Measurements from ENCODE around the gene FUNDC2. TPM values are rescaled to one million over a fixed set of nuclear protein-coding genes. Genes with fewer than 3 reads are reported as not detected.

Gene FUNDC2
- total RNA-seq, 1 donor from 2014 or later, result 94.6 TPM

DNA sequence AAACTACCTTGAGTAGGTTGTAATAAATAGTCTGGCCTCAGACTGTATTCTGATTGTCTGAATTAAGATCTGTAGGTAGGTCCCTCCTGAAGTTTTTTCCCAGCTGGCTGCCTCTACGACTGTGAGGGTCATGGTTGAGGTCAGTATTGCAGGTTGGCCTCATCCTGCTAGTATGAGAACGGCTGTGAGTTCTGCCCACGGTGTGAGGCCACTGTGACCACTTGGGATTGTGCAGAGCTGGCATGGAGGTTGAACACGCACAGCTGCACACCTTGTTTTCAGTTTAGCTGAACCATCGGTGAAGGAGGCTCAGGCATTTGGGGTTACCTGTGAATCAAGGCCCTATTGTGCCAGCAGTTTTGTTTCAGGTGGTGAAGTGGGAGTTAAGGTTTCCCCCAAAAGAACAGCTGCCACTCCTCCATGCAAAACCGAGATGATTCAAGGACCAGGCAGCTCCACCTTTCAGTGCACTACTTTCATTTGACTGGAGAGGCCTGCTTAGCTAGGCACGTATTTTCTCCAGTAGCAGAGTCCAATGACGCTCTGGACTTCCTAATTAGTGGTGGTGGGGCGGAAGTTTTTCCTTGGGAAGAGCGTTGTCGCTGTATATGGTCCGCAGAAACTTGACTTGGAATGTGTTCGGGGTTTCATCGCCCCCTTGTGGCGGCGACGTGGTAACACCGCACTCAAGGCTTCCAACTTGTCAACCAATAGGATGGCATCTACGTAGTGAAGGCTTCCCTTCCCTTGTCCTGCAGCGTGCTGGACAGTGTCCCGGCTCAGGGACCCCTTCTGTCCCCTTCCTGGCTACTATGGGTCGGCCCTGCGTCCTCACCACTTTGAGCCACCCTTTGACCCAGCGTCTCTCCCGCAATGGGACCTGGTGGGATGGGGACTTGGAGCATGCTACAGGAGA, 30.5 kb downstream of the FUNDC2 start:
- ATAC-seq (peak; percentile 91), DNase-seq (ENCODE audit: low spot score) (peak; percentile 71)
- intact Hi-C loops (cut with DNase I), result no loop called here

DNA sequence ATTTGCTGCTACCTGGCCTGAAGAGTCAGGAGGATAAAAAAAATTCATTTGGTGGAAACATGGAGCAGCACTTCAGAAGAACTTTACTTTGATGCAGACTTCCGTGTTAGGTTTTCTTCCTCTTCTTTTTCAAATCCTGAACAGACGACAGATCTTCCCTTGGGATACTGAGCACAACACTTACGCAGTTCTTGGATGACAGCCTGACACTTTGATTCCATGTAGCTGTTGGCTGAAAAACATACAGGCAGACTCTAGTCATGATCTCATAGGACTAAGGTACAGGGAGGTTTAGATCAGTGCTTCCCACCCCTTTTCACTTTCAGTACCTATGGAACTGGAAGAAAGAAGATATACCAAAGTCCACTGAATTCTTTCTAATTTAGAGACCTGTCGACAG, 35.1 kb downstream of the FUNDC2 start:
- DNase-seq (ENCODE audit: low spot score), result no peak
- ATAC-seq, result no peak
- intact Hi-C loops (cut with DNase I), result no loop called here

DNA sequence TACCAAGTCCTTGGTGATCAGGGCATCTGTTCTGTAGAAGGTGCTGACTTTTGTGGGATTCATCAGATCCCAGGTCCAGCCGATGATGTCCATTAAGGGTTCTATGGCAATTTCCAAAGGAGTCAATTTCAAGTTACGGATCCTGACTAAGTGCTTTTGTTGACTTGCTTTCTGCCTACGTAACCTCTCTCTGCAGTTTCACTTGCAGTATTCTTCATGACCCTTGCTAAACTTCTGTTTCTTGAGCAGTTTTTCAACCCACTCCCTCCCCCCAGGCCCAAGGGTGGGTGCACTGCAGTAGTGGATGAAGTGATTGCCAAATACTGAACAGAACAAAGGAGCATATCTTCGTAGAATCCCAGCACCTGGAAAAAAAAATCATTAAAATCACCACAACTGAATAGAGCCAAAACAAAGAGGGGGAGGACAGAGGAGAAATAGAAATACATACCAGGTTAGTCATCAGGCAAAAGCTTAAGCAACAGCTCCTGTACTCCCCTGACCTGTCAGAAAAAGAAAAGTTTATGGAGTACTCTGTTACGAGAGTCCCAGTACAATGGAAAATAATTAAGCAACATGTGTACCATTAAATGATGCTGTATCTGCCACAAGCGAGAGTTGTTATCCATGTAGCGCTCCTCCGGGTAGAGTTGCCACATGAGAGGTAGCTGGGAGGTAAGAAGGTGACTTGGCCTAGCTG, 38.5 kb downstream of the FUNDC2 start:
- intact Hi-C loops (cut with DNase I), result no loop called here

DNA sequence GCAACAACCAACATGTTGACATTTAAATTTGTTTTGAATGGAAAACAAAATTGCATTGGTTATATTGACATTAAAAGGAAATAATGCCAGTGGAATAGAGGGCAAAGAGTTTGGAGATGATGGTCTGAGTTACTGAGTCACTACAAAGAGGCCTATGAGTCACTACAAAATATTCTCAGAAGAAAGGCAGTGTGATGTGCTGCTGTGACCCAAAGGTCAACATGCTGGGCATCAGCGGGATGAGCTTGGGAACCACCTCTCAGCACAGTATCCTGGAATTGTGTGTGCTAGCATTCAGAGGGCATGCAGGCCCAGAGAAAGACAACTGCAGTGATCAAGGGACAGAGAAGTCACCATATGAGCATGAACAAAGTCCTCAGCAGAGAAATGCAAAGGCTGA, 41.5 kb downstream of the FUNDC2 start:
- intact Hi-C loops (cut with DNase I), result no loop called here
- DNase-seq (ENCODE audit: low spot score), result no peak
- ATAC-seq, result no peak

More for the DNA sequence above, 38.5 kb downstream of the FUNDC2 start:
- DNase-seq (ENCODE audit: low spot score) (no peak), ATAC-seq (no peak)

DNA sequence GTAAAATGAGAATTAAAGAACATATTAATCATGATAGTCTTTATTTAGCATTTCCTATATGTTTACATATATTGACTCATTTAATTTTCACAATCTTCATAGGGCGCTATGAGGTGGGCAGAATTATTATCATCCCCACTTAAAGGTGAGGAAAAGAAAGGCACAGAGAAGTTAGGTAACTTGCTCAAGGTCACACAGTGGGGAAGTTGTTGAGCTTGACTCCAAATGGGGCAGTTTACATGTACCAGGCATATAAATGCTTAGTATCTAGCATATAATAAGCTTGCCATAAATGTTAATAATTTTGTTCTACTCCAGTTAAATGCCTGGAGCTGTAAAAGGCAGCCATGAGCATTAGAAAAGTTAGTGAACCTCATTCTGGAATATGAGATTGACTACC, 42.8 kb downstream of the FUNDC2 start:
- DNase-seq (ENCODE audit: low spot score) (no peak), ATAC-seq (no peak)
- intact Hi-C loops (cut with DNase I), result no loop called here

DNA sequence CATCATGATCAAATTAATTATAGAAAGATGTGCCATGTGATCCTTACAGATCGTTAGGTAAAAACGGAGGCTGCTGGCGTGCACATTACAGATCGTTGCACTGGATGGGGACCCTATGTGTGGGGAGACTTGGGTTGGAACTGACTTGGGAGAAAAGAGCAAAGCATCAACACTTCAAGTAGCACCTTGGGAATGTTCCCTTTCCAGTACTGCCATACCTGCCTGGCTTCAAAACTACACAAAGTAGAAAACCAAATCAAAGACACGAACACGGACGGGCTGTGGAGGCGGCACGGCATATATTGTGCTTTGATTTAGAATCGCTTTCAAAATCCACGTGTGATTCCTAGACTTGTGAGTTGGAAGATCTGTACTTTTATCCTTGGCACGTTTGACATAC, 43.4 kb downstream of the FUNDC2 start:
- intact Hi-C loops (cut with DNase I), result no loop called here
- ATAC-seq (no peak), DNase-seq (ENCODE audit: low spot score) (no peak)

DNA sequence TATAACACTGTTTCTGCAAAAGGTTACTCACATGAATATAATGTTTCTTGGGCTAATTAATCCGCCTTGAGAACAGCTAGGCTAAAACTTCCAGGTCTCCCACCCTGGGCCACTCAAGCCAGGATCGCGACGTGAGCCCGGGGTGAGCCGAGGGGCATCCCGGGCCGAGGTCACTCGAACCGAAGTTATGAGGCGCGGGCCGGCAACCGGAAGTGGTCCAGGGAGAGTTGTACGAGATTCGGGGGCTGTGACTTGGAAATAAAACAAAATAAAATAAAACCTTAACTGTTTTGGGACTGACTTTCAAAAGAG, 44.0 kb downstream of the FUNDC2 start:
- intact Hi-C loops (cut with DNase I), result no loop called here
- peak; percentile 19 for ATAC-seq
- DNase-seq (ENCODE audit: low spot score), result no peak

DNA sequence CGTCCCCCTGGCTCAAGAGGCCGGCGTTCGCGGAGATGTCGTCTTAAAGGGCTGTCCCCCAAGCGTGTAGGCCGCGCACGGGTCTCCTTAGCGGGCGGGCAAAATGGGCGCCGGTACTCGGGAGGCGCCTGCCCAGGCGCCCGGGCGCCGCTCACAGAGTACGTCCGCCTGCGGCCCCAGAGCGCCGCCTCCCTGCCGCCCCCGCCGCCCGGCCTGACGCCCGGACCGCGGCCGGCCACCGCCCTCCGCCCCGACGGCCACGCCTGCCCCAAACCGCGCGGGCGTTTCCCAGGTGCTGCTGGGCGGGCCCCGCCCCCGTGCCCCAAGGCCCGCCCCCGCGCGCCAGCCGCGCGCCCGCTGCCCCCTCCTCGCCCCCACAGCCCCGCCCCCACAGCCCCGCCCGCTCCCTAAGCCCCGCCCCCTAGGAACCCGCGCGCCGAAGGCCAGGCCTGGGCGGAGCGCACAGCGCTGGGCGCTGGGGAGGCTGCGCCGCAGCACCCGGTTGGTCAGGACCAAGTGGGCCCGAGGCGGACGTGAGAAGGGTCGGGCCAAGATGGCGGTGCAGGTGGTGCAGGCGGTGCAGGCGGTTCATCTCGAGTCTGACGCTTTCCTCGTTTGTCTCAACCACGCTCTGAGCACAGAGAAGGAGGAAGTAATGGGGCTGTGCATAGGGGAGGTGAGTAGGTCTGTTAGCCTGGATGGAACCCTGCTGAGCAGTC, 44.5 kb downstream of the FUNDC2 start, which contains the start of the genes BRCC3, CMC4 and MTCP1:
Gene BRCC3, plus strand, starts transcription at position 534 of the 719 bp plus-strand sequence. Its CDS starts 20 bp downstream, at position 554.
Gene CMC4, minus strand, starts transcription at position 162 of the 719 bp plus-strand sequence. CDS start 7,113 bp downstream, outside the sequence.
Gene MTCP1, minus strand, starts transcription at position 162 of the 719 bp plus-strand sequence. CDS start 5,126 bp downstream, outside the sequence.
- intact Hi-C loops (cut with DNase I), result no loop called here
- DNase-seq (ENCODE audit: low spot score), result peak; percentile 85
- ATAC-seq, result peak; percentile 98

DNA sequence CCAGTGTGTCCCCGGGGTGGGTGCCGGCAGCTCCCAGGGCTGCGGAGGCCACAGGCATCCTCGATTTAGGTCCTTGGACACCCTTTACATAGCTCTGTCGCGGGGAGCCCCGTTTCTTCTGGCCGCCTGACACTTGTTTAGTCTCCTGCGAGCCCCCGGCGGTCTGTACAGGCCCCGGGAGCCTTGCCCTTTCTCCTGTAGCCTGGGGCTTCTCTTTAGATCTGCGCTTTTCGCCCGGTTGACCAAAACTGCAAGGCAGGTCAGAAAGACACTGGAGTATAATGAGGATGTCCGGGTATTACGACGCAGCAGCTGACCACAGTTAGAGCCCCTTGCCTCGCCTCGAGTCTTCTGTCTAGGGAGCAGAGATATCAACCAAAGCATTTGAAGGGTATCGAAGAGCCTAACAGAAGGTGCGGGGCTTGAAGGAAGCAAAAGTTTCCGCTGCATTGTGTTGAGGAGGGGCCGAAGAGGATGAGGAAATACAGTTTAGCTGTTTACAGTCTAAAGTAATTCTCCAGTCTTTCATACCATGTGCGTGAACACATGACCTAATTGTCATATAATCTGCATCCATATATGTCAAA, 45.1 kb downstream of the FUNDC2 start:
- intact Hi-C loops (cut with DNase I), result no loop called here
- DNase-seq (ENCODE audit: low spot score) (no peak), ATAC-seq (no peak)

DNA sequence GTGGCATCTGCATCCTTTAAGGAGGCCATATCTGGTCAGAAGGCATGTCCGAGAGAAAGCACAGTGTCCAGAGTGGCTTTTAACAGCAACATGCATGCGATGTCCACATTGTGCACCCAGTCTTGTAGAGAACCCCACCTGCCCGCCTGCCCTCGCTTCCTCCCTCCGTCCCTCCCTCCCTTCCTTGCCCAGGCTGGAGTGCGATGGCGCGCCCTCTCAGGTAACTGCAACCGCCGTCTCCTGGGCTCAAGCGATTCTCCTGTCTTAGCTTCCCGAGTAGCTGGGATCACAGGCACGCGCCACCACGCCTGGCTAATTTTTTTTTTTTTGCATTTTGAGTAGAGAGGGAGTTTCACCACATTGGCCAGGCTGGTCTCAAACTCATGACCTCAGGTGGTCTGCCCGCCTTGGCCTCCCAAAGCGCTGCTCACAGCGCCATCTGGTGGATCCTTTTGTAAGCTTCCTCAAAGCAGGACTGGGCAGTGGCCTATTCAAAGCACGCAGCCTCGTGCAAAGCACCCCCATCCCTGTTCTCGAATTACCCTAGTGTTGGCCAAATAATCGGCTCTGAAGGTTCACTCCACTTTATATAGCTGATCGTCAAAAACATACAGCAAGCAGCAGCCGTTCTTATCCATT, 59.7 kb downstream of the FUNDC2 start:
- DNase-seq (ENCODE audit: low spot score), result no peak
- intact Hi-C loops (cut with DNase I), result no loop called here
- ATAC-seq, result no peak

DNA sequence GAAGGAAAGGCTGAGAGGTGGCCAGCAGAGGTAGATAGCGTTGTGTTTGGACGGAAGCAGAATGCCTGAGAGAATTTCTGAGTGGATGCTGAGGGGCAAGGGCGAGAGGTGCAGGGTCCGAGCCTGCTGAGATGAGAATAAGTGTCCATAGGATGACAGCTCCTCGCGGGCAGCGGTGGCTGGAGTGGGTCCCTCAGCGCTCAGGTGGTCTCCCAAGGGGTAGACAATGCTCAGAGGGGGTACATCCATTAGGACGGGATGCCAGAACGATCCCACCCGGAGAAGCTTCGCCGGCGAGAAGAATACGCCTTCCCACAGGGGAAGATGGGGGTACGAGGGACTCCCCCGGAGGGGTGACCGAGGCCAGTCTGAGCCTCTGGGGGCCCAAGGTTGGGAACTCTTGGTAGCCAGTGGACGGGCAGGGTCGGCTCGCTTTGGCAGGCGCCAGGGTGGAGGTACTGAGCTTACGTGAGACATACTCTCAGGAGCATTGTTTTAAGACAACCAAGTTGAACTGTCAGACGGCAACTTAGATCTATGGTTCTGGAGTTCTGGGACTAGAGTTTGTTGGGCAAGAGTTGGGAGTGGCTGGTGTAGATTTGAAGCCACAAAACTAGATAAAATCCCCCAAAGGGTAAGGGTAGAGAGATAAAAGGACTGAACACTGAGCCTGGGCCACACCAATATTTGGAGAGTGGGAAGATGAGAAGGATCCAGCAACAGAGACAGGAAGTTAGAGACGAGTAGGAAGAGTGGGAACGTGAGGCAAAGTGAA, 60.5 kb downstream of the FUNDC2 start:
- intact Hi-C loops (cut with DNase I), result no loop called here
- DNase-seq (ENCODE audit: low spot score), result no peak
- no peak for ATAC-seq

DNA sequence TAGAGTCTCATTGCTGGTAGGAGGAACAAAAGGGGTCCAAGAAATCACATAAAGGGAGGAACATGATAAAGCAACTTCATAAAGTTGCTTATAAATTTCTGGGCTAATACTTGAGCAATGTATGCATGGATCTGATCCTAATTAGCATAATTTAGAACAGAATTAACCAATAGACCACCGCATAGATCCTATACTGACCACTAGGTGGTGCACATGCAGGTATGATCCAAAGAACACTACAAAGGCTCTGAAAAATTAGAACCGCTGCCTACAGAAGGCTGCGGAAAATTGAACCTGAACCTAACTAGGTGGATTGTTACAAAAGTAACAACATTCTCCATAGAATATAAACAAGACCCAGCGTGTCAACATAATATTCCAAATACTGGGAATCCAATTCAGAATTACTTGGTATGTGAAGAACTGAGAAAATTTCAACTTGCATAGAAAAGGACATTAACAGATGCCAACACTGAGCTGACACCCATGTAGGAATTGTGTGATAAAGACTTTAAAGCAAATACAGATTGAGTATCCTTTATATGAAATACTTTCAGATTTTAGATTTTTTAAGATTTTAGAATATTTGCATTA, 67.9 kb downstream of the FUNDC2 start:
- ATAC-seq (no peak), DNase-seq (ENCODE audit: low spot score) (no peak)
- intact Hi-C loops (cut with DNase I), result no loop called here

DNA sequence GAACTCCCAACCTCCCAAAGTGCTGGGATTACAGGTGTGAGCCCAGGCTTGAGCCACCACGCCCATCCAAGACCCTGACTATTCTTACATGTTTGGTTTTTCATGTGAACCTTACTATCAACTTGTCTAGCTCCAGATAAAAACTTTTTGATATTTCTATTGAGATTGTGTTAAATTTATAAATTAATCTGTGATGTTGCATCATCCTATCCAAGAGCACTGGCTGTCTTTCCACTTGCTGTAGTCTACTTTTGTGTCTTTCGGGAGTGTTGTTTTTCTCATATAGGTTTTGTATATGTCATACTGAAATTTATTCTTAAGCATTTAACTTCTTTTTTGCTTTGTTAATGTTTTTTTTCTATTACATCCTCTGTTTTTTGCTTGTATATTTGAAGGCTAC, 79.3 kb downstream of the FUNDC2 start:
- intact Hi-C loops (cut with DNase I), result no loop called here

DNA sequence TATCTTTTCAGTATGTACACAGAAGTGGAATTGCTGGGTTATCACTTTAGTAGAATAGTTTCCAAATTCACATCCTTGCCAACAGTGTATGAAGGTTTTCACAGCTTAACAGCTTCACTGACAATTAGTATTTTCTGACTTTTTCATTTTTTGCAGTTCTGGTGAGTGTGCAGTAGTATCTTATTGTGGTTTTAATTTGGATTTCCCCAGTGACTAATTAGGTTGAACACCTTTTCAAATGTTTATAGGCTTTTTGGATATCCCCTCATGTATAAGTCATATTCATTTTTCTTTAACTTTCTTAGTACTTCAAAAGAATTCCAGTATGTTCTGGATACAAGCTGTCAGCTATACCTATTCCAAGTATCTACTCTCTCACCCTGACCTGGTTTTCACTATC, 81.8 kb downstream of the FUNDC2 start:
- no peak for ATAC-seq
- intact Hi-C loops (cut with DNase I), result no loop called here
- no peak for DNase-seq (ENCODE audit: low spot score)

More for the DNA sequence above, 79.3 kb downstream of the FUNDC2 start:
- no peak for ATAC-seq
- DNase-seq (ENCODE audit: low spot score), result no peak

Data from sciatic nerve (tissue), 2 donors.